GM11168 (cell line): ENCODE data around the gene ANK3.

Experiments
- in situ Hi-C: fragments of 300-500 bp; cut with MboI; formaldehyde crosslinking; loops from one replicate; pipeline ENCODE4 v1.12.0; 2022; ENCODE audit warnings: low sequenced_read_pairs; ENCODE audit not compliant: unreplicated experiment

The ANK3 gene

DNA sequence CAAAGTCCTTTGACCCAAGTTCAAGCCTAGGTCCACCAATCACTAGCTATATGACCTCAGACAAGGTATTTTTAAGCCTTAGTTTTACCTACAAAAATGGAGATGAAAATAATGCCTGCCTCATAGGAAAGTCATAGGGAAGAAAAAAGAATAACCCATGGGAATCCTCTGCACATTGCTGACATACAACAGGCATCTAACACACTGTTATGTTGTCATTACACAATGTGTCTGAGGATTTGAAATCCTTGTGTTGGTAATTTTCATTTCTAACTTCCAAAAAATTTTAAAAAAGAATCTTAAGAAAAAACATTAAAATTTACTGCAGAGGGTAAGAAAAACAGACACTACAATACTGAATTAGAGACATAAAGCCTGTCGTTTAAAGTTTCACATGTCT is 5.7 kb downstream of the ANK3 start:
- in situ Hi-C loops = no loop called here

DNA sequence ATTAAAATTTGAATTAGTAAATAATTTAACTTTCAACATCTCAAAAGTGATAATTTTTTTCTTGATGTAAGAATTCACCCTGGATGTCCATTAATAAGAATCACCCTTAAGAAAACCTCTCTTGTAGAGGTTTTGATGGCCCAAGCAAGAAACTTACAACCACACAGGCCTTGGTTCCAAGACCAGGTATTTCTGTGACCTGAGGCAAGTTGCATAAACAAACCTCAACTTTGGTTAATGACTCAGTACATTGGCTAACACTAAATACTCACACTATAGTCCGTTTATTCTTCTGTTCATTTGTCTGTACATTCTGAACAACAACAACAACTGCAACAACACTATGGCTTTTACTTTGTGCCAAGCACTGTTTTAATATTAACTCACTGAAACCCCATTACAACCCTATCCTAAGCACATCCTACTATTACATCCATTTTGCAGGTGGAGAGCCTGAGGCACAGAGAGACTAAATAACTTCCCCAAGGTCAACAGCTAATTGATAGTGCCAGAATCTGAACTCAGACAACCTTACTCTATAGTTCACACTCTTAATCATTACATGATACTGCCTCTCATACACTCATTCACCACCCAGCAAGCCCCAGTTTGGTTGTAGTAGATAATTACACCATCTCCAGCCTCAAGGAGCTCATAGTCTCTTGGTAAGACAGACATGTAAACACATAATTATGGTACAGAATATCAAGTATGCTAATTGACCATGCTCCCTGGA is 6.6 kb downstream of the ANK3 start:
- in situ Hi-C loops = no loop called here

- in situ Hi-C loops = no loop called here
Observed at GRCh38 chr10:60380781-60381180, 8.9 kb downstream of the ANK3 start.

- in situ Hi-C loops = no loop called here
Observed at GRCh38 chr10:60377955-60378354, 11.7 kb downstream of the ANK3 start.

- in situ Hi-C loops = no loop called here
Observed at GRCh38 chr10:60377042-60377352, 12.7 kb downstream of the ANK3 start.

DNA sequence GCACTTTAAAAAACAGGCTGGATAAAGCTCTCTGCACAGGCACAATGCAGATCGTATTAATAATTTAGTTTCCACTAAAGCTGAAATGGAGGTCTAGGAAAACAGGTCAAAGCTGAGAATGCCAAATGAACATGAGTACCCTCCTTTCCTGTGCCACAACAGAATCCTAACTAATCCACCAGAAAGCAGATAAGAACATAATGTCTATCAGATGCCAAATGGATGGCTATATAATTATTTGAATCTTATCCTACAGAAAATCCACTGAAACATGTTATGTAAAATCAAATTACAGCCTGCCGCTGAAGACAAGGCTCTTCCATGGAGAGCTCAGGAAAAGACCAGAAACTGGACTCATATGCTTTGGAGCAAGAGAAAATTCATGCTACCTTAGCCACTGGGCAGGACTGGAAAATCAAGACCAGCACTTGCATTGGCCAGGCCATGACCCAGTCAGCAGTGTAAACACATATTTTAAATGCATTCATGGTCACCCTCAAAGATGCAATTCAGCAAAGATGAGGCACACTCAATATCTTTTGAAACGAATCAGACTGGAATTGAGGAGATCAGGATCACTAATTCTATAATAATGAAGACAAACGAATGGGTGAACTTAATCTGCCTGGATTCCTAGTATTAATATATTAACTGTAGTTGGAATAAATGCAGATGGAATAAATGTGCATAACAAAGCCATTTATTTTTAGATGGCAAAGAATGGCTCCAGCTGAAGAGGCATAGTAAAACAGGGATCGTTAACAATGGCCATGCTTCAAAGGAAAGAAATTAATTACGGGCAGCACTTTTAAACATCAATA is 13.2 kb downstream of the ANK3 start:
- in situ Hi-C loops = no loop called here

GRCh38 chr10:60375293-60376004 is 14.2 kb downstream of the ANK3 start:
- in situ Hi-C loops = no loop called here

DNA sequence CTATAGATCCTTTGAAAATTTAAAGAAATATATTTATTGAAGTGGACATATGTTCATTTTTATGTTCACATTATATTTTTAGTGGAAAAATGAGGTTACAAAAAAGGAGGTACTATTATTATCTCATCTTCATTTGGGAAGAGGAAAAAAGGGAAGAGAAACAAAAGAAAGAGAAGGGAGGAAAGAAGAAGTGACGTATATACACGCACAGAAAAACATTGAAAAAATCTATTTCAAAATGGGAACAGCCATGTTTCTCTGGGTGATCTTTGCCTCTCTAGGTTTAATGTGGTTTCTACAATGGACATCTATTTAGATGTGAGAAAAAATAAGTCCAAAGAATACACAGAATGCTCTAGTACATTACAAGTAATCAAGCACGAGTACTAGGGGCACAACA is 14.8 kb downstream of the ANK3 start:
- in situ Hi-C loops = no loop called here

DNA sequence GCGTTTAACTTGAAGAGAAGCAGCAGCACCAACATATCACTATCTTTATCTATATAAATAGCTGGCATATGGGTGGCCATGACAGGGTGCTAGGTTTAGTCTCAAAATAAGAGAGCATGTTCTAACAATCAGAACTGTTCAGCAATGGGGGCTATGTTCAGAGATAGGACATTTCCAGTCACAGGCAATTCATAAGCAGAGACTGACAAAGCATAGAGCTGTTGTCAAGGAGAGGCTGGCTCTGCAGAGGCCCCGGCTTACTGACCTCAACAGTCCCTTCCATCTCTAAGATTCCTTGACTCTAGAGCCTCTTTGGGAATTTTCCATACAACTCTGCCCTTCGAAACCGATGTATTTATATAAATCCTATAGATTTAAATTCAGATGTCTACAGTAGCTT is 17.2 kb downstream of the ANK3 start:
- in situ Hi-C loops = no loop called here

DNA sequence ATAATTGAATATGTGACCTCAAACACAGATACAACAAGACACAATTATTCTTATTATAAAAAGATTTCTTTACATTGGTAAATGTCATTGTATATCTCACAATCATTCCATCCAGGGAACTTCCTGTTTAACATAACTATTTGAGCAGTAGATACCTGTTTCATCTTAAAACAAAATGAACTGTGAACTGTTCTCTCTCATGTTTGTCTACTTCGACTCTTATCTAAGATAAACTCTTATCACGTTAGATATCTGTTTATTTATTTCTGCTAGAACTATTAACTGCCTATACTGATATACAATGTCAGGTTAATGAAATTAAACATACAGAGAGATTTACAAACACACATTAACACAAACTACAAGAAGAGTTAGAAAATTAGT is 20.1 kb downstream of the ANK3 start:
- in situ Hi-C loops = no loop called here

DNA sequence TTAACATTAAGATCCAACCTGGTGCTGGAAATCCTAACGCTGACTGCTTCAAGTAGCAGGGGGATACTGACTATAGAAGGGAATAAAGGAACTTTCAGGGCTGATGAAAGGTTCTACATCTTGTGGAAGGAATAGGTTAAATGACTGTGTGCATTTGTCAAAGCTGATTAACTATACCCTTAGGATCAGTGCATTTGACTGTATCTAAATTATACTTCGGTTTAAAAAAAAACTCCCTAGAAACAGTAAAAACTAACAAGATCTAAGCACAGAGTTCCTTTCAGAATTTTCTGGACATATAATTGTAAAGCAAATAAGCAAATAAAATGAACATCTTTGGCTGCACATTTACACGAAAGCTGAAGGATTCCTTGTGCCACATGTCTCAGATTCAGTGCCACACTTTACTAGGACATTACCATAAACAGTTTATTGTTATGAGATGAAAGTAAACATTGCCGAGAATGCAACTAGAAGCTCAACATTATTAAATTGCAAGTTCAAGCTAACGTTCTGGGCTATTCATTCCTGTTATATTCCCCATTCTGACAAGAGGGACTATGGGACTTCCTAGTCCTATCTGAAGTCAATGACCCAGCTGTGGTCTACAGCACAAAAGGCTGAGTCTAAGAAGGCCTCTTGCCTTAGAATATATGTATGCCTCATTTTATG is 20.7 kb downstream of the ANK3 start:
- in situ Hi-C loops = no loop called here

- in situ Hi-C loops = no loop called here
Observed at GRCh38 chr10:60367901-60368300, 21.8 kb downstream of the ANK3 start.

- in situ Hi-C loops = no loop called here
Observed at GRCh38 chr10:60367431-60367830, 22.2 kb downstream of the ANK3 start.

- in situ Hi-C loops = no loop called here
Observed at GRCh38 chr10:60367024-60367423, 22.7 kb downstream of the ANK3 start.

GRCh38 chr10:60363187-60363586 is 26.5 kb downstream of the ANK3 start:
- in situ Hi-C loops = no loop called here

DNA sequence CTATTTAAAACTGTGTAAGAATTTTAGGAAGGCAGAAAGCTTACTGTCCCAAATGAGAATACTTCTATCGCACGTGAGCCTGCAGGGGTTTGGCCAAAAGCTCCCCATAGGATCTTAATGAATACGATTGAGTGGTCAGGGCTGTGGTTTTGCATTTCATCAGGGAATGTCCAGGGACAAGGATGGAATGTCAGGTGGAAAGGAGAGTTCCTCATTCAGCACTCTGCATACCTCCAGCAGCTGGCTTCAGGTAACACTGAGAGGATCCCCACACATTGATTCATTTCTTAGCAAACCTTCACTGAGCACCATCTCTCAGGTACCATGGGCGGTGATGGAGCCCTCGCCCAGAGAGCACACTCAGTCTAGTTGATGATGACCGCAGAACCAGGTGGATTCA is 27.2 kb downstream of the ANK3 start:
- in situ Hi-C loops = no loop called here

GRCh38 chr10:60359066-60359465 is 30.6 kb downstream of the ANK3 start:
- in situ Hi-C loops = no loop called here

DNA sequence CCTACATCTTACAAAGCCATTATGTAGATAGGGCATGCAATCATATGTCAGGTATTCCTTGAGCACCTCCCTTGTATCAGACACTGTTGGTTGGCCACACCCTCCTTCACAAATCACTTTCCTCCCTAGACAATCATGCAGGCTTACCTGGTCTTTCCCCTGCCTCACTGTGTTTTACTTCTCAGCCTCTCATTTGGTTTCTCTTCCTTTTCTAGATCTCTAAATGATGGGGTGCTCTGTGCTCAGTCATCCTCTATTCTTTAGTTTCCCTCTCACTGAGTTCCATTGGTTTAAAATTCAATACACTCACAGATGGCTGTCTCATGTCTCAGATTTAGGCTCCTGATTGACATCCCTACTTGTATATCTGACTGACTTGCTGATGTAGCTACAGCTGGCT is 31.4 kb downstream of the ANK3 start:
- in situ Hi-C loops = no loop called here

- in situ Hi-C loops = no loop called here
Observed at GRCh38 chr10:60353519-60354258, 36.0 kb downstream of the ANK3 start.

- in situ Hi-C loops = no loop called here
Observed at GRCh38 chr10:60352105-60352504, 37.6 kb downstream of the ANK3 start.
